Type B pancreatic cell (in vitro differentiated cells): ENCODE measurements around the gene TRMT1. TPM values are rescaled to one million over a fixed set of nuclear protein-coding genes. Genes with fewer than 3 reads are reported as not detected.
A peak's percentile ranks its signal among the peaks of the same experiment; 100 is the strongest.

Experiments
- DNase-seq: peaks from one replicate; pipeline ENCODE4 v3.0.0; 2021; ENCODE audit warnings: mixed read lengths; ENCODE audit not compliant: unreplicated experiment; ENCODE audit errors: extremely low spot score
- H3K27ac Mint-ChIP-seq: 2 replicates; pipeline ENCODE4 v1.8.0; 2021; ENCODE audit warnings: mild to moderate bottlenecking, mixed read lengths
- H3K27me3 Mint-ChIP-seq: 2 replicates; pipeline ENCODE4 v1.8.0; 2021; ENCODE audit warnings: mixed read lengths
- H3K36me3 Mint-ChIP-seq: 2 replicates; pipeline ENCODE4 v1.8.0; 2021; ENCODE audit warnings: mixed read lengths
- H3K4me1 Mint-ChIP-seq: one replicate; pipeline ENCODE4 v1.8.0; 2021; ENCODE audit warnings: mixed read lengths; ENCODE audit not compliant: unreplicated experiment
- H3K4me3 Mint-ChIP-seq: 2 replicates; pipeline ENCODE4 v1.8.0; 2021; ENCODE audit warnings: mild to moderate bottlenecking, mixed read lengths
- H3K9me3 Mint-ChIP-seq: 2 replicates; pipeline ENCODE4 v1.8.0; 2021; ENCODE audit warnings: mixed read lengths
- total RNA-seq: library from RNA; stranded (reverse); gene quantifications from 2 replicates; pipeline ENCODE4 v1.2.1, GENCODE V29; 2021; ENCODE audit warnings: low replicate concordance
- TF ChIP-seq, protein P1 (sequence below): fragments of 200-600 bp; sonication (generic); conservative IDR thresholded peaks from 2 replicates; pipeline ENCODE4 v1.5.0; 2021; ENCODE audit warnings: antibody characterized with exemption, mild to moderate bottlenecking

Gene TRMT1
- total RNA-seq, 1 donor from 2014 or later: 69.7 TPM

DNA sequence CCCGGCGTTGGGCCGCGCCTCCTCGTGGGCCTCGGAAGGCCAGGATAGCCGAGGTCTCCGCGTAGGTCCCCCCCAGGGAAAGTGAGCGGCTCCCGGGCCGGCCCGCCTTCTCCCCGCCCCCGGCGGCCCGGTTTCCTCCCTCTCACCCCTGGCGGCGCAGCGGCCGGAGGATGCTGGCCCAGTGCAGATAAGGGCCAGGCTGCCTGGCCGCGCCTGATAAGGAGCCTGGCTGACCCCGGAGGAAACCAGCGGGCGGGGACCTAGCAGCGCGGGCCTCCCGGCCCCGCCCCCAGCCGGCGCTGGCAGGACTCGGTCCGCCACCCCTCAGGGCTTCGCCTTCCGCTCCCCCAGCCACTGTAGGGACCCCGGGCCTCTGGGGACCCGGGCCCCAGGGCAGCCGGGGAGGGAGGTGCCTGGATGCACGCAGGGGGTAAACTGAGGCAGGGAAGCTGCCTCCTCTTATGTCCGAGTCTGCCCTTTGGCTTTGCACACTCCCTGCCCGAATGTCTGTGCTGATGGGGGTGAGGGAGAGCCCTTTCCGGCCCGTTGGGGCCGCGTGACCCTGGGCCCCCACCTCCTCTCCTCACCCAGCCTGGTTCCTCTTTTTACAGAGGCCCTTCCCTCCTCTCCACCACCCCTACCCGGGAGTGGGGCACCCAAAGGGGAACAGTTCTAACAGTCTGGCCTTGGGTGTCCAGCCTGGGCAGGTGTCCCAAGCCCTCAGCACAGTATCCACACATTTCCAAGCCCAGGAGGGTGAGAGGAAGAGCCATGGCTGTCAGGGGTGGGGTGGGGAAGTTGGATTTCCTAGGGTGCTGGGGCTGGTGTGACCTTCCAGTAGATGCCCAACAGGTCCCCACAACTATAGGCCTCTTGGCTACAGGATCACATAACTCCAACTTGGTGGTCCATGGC lies 13.6 kb downstream of the TRMT1 start, which contains the start of gene LYL1:
TSS of gene LYL1 (minus strand) at position 193 of the 915 bp plus-strand sequence. CDS start 1,687 bp downstream, outside the sequence.
- Mint-ChIP-seq H3K27ac (no peak within 1 kb of the TSS), H3K4me1 (peaks cover 8% of the 10 kb centered on the region), H3K27me3 (peaks cover 39% of the 10 kb centered on the region), H3K4me3 (peak within 1 kb of the TSS; percentile 14), H3K36me3 (no peaks in the 10 kb centered on the region), H3K9me3 (no peaks in the 10 kb centered on the region)
- DNase-seq: no peak
- TF ChIP-seq, protein P1, sequence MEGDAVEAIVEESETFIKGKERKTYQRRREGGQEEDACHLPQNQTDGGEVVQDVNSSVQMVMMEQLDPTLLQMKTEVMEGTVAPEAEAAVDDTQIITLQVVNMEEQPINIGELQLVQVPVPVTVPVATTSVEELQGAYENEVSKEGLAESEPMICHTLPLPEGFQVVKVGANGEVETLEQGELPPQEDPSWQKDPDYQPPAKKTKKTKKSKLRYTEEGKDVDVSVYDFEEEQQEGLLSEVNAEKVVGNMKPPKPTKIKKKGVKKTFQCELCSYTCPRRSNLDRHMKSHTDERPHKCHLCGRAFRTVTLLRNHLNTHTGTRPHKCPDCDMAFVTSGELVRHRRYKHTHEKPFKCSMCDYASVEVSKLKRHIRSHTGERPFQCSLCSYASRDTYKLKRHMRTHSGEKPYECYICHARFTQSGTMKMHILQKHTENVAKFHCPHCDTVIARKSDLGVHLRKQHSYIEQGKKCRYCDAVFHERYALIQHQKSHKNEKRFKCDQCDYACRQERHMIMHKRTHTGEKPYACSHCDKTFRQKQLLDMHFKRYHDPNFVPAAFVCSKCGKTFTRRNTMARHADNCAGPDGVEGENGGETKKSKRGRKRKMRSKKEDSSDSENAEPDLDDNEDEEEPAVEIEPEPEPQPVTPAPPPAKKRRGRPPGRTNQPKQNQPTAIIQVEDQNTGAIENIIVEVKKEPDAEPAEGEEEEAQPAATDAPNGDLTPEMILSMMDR: no peak

DNA sequence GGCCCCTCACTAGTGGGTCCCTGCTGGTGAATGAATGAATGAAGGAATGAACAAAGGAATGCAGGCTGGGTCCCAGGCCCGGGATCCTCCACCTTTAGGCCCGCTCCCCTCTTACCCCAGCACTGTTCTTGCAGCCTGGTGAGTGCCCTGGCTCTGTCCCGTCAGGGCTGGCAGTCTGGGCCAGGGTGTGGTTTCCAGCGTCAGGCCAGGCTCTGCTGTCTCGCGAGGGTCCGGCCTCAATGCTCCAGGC lies 14.2 kb downstream of the TRMT1 start:
- no peak for DNase-seq
- H3K4me3 Mint-ChIP-seq: no peak overlapping the region
- peaks cover 8% of the 10 kb centered on the region for H3K4me1 Mint-ChIP-seq

DNA sequence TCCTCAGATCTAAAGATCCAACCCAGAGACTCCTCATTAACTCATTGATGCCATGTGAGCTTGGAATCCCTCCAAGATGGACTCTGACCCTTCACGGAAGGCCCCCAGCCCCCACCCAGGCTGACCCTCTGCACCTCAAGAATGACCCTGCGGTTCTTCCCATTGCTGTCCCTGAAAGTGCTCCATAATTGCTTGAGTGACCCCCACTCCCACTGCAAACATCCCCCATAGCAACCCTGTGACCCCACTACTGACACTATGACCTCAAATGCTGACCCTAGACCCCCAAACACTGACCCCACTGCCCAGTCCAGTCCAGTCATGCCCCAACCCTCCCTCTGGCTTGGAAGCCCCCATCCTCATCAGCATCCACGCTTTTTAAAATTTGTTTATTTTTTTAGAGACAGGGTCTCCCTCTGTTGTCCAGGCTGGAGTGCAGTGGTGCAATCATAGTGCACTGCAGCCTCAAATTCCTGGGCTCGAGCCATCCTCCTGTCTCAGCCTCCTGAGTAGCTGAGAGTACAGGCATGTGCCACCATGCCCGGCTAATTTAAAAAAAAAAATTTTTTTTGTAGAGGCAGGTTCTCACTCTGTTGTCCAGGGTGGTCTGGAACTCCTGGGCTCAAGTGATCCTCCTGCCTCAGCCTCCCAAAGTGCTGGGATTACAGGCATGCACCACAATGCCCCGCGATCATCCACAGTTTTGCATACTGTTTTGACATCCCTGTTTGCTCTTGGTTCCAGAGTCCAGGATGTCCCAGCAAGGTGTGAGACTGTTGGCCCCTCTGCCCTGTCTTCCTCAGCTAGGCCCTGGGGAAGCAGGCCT lies 14.7 kb downstream of the TRMT1 start:
- Mint-ChIP-seq H3K4me3 (peak overlapping the region; percentile 14), H3K27me3 (peaks cover 49% of the 10 kb centered on the region)

More for the DNA sequence above, 14.2 kb downstream of the TRMT1 start:
- TF ChIP-seq, protein P1: no peak
- H3K9me3 Mint-ChIP-seq: no peaks in the 10 kb centered on the region
- H3K36me3 Mint-ChIP-seq: no peaks in the 10 kb centered on the region
- peaks cover 43% of the 10 kb centered on the region for H3K27me3 Mint-ChIP-seq
- no peak overlapping the region for H3K27ac Mint-ChIP-seq

DNA sequence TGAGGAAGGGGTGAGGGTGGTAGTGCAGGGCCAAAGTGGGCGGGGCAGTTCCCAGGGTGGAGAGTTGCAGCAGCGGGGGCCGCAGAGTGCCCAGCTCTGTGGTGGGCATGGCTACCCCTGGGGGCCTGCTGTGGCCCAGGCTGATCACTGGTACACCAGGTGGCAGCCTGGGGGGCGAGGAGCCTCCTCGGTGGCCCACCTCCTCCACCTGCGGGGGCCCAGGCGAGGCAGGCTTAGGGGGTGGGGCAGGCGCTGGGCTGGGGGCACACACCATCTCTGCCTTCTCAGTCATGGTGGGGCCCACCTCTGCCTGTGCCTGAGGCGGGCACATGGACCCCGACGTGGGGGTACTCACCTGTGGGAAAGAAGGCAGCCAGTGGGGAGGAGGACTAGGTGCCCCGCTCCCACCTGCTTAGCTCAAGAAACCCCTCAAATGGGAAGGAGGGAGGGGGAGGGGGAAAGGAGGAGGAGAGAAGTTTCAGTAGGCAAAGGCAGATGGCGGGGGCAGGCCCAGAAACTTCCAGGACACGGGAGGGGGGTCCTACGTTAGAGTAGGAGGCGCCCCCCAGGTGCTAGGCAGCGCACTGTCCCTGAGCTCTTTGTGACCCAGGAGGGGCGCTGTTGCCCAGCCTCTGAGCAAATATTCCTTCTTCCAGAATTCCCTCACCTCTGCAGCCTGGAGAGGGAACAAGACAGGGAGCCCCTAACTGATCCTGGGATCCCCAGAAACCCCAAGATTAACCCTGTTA lies 15.5 kb downstream of the TRMT1 start:
- Mint-ChIP-seq H3K9me3 (no peaks in the 10 kb centered on the region), H3K27ac (no peak overlapping the region), H3K4me1 (peaks cover 11% of the 10 kb centered on the region), H3K27me3 (peaks cover 56% of the 10 kb centered on the region), H3K4me3 (peak overlapping the region; percentile 14), H3K36me3 (no peaks in the 10 kb centered on the region)
- TF ChIP-seq, protein P1: peak; percentile 15
- no peak for DNase-seq

More for the DNA sequence above, 14.7 kb downstream of the TRMT1 start:
- DNase-seq: no peak
- no peak overlapping the region for H3K27ac Mint-ChIP-seq
- no peaks in the 10 kb centered on the region for H3K36me3 Mint-ChIP-seq
- no peaks in the 10 kb centered on the region for H3K9me3 Mint-ChIP-seq
- TF ChIP-seq, protein P1: no peak
- peaks cover 8% of the 10 kb centered on the region for H3K4me1 Mint-ChIP-seq

DNA sequence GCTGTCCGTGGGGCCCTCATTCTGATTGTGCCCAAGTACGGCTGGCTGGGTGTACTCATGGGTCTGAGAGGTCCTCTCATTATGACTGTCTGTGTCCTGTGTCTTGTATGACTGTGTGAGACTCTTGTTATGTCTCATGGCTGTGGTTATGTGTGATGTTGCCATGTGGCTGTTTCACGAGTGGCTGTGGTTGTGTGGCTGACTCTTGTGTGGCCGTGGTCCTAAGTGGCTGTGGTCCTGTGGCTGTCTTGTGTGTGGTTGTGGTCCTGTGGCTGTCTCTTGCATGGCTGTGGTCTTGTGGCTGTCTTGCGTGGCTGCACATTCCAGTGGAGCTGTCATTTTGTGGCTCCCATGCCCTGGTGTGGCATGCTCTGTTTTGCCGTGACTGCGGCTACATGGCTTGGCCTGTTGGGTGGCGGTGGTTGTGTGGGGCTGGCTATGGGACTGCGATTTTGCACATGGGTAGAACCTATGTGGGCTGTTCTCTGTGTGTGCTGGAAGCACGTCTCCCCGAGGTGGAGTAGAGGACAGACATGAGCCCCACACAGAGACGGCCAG lies 16.4 kb downstream of the TRMT1 start:
- H3K27ac Mint-ChIP-seq: peak overlapping the region; percentile 77
- H3K4me3 Mint-ChIP-seq: peak overlapping the region; percentile 62
- no peaks in the 10 kb centered on the region for H3K36me3 Mint-ChIP-seq
- peaks cover 61% of the 10 kb centered on the region for H3K27me3 Mint-ChIP-seq
- no peak for DNase-seq
- H3K9me3 Mint-ChIP-seq: no peaks in the 10 kb centered on the region
- TF ChIP-seq, protein P1: no peak
- H3K4me1 Mint-ChIP-seq: peaks cover 13% of the 10 kb centered on the region
